Cardiac fibroblast (primary cell): ENCODE measurements around the gene GNPTAB.
A peak's percentile ranks its signal among the peaks of the same experiment; 100 is the strongest.

Experiments
- DNase-seq, 2 donors: peaks; one replicate each; pipeline versions ENCODE4 v3.0.0 to v3.0.0-alpha.2; 2010; ENCODE audit warnings: low read depth in 2 of 2
- H3K4me3 ChIP-seq, 2 donors: replicated peaks in 1 of 2; 1 replicate in 1 of 2; 2 replicates in 1 of 2; pipeline ENCODE4 v1.5.1; 2011; ENCODE audit warnings: low read depth in 2 of 2, low read length in 2 of 2, mild to moderate bottlenecking in 2 of 2, moderate library complexity in 1 of 2
- TF ChIP-seq, protein P1 (sequence below): IDR thresholded peaks from one replicate; pipeline ENCODE4 v1.5.1; 2011; ENCODE audit warnings: low read depth, mild to moderate bottlenecking, low read length, inconsistent platforms

GNPTAB gene

DNA sequence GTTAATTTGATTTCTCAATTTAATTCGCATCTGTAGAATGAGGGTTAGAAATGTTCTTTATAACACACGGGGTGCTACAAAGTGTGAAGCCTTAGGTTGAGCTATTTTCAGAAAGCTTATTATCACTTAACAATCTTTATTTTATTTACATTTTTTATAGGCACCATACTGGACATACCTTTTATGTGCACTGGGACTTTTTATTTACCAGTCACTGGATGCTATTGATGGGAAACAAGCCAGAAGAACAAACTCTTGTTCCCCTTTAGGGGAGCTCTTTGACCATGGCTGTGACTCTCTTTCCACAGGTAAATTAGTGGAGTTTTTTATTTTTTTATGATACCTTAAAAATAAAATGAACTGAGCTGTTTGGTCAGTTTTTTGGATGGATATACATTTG is 116.8 kb downstream of the GNPTAB start:
- no peak for DNase-seq
- H3K4me3 ChIP-seq: no peak overlapping the region
- TF ChIP-seq, protein P1, sequence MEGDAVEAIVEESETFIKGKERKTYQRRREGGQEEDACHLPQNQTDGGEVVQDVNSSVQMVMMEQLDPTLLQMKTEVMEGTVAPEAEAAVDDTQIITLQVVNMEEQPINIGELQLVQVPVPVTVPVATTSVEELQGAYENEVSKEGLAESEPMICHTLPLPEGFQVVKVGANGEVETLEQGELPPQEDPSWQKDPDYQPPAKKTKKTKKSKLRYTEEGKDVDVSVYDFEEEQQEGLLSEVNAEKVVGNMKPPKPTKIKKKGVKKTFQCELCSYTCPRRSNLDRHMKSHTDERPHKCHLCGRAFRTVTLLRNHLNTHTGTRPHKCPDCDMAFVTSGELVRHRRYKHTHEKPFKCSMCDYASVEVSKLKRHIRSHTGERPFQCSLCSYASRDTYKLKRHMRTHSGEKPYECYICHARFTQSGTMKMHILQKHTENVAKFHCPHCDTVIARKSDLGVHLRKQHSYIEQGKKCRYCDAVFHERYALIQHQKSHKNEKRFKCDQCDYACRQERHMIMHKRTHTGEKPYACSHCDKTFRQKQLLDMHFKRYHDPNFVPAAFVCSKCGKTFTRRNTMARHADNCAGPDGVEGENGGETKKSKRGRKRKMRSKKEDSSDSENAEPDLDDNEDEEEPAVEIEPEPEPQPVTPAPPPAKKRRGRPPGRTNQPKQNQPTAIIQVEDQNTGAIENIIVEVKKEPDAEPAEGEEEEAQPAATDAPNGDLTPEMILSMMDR: no peak

DNA sequence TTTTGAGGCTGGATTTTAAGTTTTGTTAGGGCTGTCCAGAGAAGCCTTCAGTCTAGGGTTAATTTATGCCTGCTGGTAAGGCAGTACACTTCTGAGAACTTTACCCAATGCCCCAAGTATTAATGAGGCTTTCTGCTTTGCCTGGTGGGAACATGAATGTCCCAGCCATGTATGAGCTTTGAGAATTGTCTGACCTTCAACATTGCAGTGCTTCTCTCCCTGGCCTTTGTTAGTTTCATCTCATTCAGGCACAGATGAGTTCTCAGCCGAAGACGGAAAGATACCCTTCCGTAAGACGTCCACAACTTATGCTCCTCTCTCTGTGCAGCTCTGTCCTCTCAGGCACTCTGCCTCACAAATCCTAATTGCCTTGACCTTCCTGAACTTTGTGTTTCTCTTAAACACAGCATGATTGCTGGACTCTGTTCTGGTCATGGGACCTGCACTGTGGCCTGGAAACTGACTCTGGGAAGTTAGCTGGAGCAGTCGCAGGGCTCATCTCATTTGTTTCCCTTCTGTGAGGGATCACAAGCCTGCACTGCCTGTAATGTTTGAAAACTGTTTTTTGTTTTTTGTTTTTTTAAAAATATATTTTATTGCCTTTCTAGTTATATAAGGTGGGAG is 117.6 kb downstream of the GNPTAB start:
- H3K4me3 ChIP-seq: no peak overlapping the region
- DNase-seq: peak in 1 of 2 donors; percentile 4
- TF ChIP-seq, protein P1: no peak

DNA sequence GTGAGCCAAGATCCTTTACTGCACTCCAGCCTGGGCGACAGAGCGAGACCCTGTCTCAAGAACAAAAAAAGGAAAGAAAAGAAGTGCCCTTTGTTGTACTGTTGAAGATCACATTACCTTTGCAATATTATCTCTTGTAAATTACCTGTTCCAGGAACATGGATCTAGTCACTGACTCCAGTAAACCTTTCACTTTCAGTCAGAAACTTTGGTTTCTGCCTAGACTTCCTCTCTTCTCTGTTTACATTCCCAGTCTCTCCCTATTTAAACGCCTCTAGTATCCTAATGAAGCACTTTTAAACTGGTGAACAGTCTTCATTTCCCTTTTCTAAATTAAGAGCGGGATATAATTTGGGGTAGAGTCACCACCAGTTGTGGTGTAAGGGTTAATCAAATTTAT is 120.5 kb downstream of the GNPTAB start:
- H3K4me3 ChIP-seq: no peak overlapping the region
- TF ChIP-seq, protein P1: no peak
- no peak for DNase-seq

DNA sequence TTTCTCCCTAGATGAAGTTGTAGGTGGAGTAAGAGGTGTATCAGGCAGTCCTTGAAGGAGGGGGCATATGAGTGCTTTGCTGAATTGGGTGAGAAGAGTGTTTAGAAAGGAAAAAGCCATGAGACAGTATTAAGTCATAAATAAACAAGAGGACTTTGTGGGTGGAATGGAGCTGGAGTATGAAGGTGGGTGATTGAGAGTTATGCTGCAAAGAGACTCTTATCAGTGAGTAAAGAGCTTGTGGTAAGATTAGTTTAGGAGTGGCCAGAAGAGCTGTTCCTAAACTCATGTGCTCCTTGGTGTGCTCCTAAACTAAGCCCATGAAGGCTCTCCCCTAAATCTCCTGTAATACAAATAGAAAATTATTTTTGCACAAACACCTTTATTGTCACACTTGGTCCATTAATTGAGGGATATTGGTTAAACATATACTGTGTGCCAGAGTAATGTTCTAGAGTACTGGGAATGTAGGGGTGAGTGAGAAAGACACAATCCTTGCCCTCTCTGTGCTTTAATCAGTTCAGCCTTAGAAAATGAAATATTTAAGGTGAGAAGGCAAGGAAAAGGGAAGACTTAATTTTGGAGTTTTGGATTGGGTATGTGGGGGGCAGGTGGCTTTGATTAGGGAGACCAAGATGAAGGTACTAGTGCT is 123.5 kb downstream of the GNPTAB start:
- TF ChIP-seq, protein P1: no peak
- H3K4me3 ChIP-seq: no peak overlapping the region
- DNase-seq: peak in 1 of 2 donors; percentile 5

DNA sequence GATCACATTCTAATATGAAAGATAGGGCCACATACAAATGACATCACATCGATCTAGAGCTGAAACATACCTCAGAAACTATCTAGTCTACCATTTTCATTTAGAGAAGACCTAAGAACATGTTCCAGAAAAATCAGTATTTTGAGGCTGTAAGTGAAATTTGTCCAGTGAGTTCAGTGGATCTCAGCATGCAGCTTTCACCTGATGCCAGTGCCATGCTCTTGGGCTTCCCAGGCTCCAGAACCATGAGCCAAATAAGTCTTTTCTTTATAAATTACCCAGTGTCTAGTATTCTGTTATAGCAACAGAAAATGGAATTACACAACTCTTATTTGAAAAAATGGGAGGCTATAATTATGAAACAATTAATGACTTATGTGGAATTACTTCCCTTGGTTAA is 124.4 kb downstream of the GNPTAB start:
- DNase-seq: no peak
- no peak overlapping the region for H3K4me3 ChIP-seq
- TF ChIP-seq, protein P1: no peak

DNA sequence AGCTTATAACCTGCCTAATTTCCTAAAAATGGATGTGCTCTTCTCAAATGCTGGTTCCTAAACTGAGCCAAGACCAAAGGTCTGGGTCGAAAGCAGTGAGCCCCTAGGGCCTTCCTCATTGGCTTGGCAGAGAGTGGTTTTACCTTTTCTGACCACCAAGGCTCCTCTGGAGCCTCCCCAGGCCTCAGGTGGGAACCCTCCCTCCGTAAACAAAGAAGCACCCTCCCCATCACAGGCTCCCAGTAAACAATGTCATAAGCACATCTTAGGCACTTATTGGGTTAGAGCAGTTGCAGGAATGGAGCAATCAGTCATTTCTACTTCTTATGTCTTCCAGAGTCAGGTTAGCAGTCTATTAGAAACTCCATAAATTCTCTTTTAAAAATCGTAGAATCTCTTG is 127.3 kb downstream of the GNPTAB start:
- no peak overlapping the region for H3K4me3 ChIP-seq
- TF ChIP-seq, protein P1: no peak
- no peak for DNase-seq
